Gastroesophageal sphincter (tissue), 4 donors: ENCODE data around the gene KIZ. TPM values are rescaled to one million over a fixed set of nuclear protein-coding genes. Genes with fewer than 3 reads are reported as not detected.

ENCODE experiments used
- ATAC-seq: fragments of 150-250 bp; one replicate; pipeline ENCODE4 v1.9.1; 2016; ENCODE audit warnings: mild to moderate bottlenecking, moderate library complexity
- H3K27ac ChIP-seq, 4 donors: fragments of 200-600 bp; sonication (generic) in 3 of 4; 1 replicate in 3 of 4; 2 replicates in 1 of 4; pipeline ENCODE4 v1.5.1; 2016 to 2019
- H3K27me3 ChIP-seq: fragments of 200-600 bp; sonication (generic); one replicate; pipeline ENCODE4 v1.5.1; 2019
- H3K36me3 ChIP-seq, 2 donors: fragments of 200-600 bp; sonication (generic); one replicate each; pipeline ENCODE4 v1.5.1; 2019; ENCODE audit warnings: control low read depth in 1 of 2
- H3K4me1 ChIP-seq, 3 donors: fragments of 200-600 bp; sonication (generic); 1 replicate in 2 of 3; 2 replicates in 1 of 3; pipeline ENCODE4 v1.5.1; 2016 to 2019; ENCODE audit warnings: control low read depth in 2 of 3
- H3K4me3 ChIP-seq, 2 donors: fragments of 200-600 bp; sonication (generic); one replicate each; pipeline ENCODE4 v1.5.1; 2019; ENCODE audit warnings: mild to moderate bottlenecking in 1 of 2, moderate library complexity in 1 of 2
- H3K9me3 ChIP-seq, 3 donors: fragments of 200-600 bp; sonication (generic); one replicate each; pipeline ENCODE4 v1.5.1; 2017 to 2019; ENCODE audit warnings: control low read depth in 2 of 3
- CTCF ChIP-seq, 4 experiments: fragments of 200-600 bp in 2 of 4; fragments of 450-650 bp in 2 of 4; sonication (generic) in 1 of 4; IDR thresholded peaks; one replicate each; pipeline ENCODE4 v1.5.1; 2017 to 2019; ENCODE audit warnings: antibody characterized with exemption in 4 of 4, mild to moderate bottlenecking in 2 of 4, moderate library complexity in 2 of 4
- EP300 ChIP-seq: sonication (generic); formaldehyde crosslinking; IDR thresholded peaks from one replicate; pipeline ENCODE4 v1.6.1; 2017; ENCODE audit warnings: antibody characterized with exemption, mild to moderate bottlenecking
- POLR2A ChIP-seq, 2 donors: fragments of 450-650 bp; IDR thresholded peaks; one replicate each; pipeline ENCODE4 v1.6.1; 2017; ENCODE audit warnings: antibody characterized with exemption in 2 of 2, mild to moderate bottlenecking in 2 of 2, moderate library complexity in 1 of 2
- POLR2AphosphoS5 ChIP-seq: sonication (generic); formaldehyde crosslinking; IDR thresholded peaks from one replicate; pipeline ENCODE4 v1.6.1; 2017; ENCODE audit warnings: antibody characterized with exemption
- WGBS, 2 donors: methylation state at CpG; one replicate each; pipeline ENCODE4 v1.1.5; 2018; ENCODE audit warnings: low coverage in 1 of 2; 5-methylcytosine and 5-hydroxymethylcytosine counted together
- total RNA-seq, 4 donors: library from RNA; depleted of rRNA; stranded (reverse); fragments of >200 nt; gene quantifications; one replicate each; pipeline ENCODE4 v1.1.0, GENCODE V29; 2016

KIZ gene
- total RNA-seq, 4 donors from 2014 or later = 19.9 to 31.0 (median 30.6) TPM

GRCh38 chr20:21143194-21143890 is 17.5 kb downstream of the KIZ start:
- Histone ChIP-seq H3K4me1 (no peaks in the 10 kb centered on the region), H3K9me3 (no peaks in the 10 kb centered on the region), H3K27ac (no peak overlapping the region), H3K36me3 (peaks cover 0 to 36% of the 10 kb centered on the region in 2 donors), H3K4me3 (no peak overlapping the region), H3K27me3 (no peaks in the 10 kb centered on the region)
- ATAC-seq = no peak
- no peak for TF ChIP-seq POLR2A (IDR thresholded peaks at IDR 0.05)
- no peak for TF ChIP-seq EP300
- no peak for TF ChIP-seq CTCF (IDR thresholded peaks at IDR 0.05)
- TF ChIP-seq POLR2AphosphoS5 = no peak
- 56 to 73% methylated on average over 7 of the region's 7 CpGs for WGBS, 2 donors

GRCh38 chr20:21145424-21145823 is 19.5 kb downstream of the KIZ start:
- Histone ChIP-seq H3K27me3 (no peaks in the 10 kb centered on the region), H3K9me3 (no peaks in the 10 kb centered on the region), H3K4me3 (no peak overlapping the region), H3K4me1 (no peaks in the 10 kb centered on the region), H3K27ac (no peak overlapping the region), H3K36me3 (peaks cover 0 to 45% of the 10 kb centered on the region in 2 donors)
- no peak for TF ChIP-seq EP300
- no peak for TF ChIP-seq POLR2AphosphoS5
- TF ChIP-seq CTCF (IDR thresholded peaks at IDR 0.05) = no peak
- TF ChIP-seq POLR2A (IDR thresholded peaks at IDR 0.05) = no peak
- WGBS, 2 donors = 51 to 86% methylated on average over 2 to 3 of the region's 3 CpGs
- ATAC-seq = no peak

- TF ChIP-seq POLR2AphosphoS5 = no peak
- no peak for TF ChIP-seq POLR2A (IDR thresholded peaks at IDR 0.05)
- TF ChIP-seq EP300 = no peak
- no peak for TF ChIP-seq CTCF (IDR thresholded peaks at IDR 0.05)
- WGBS, 2 donors = 91 to 92% methylated on average over 4 of the region's 4 CpGs
- Histone ChIP-seq H3K4me3 (no peak overlapping the region), H3K4me1 (no peaks in the 10 kb centered on the region), H3K9me3 (no peaks in the 10 kb centered on the region), H3K27me3 (no peaks in the 10 kb centered on the region), H3K36me3 (peaks cover 0 to 45% of the 10 kb centered on the region in 2 donors), H3K27ac (no peak overlapping the region)
- ATAC-seq = no peak
These were observed 20.3 kb downstream of the KIZ start for GRCh38 chr20:21146215-21146614.

- no peaks in the 10 kb centered on the region for H3K9me3 ChIP-seq
- ATAC-seq = no peak
- no peak overlapping the region for H3K27ac ChIP-seq
- TF ChIP-seq POLR2AphosphoS5 (no peak), EP300 (no peak), POLR2A (IDR thresholded peaks at IDR 0.05) (no peak), CTCF (IDR thresholded peaks at IDR 0.05) (no peak)
- H3K27me3 ChIP-seq = no peaks in the 10 kb centered on the region
- 63% methylated on average over 1 of the region's 1 CpG; no CpG with 5 or more reads in 1 of the 2 donors for WGBS, 2 donors
- H3K4me1 ChIP-seq = no peaks in the 10 kb centered on the region
- H3K4me3 ChIP-seq = no peak overlapping the region
- H3K36me3 ChIP-seq = peaks cover 0 to 34% of the 10 kb centered on the region in 2 donors
These were observed 21.7 kb downstream of the KIZ start for GRCh38 chr20:21147593-21147992.

GRCh38 chr20:21149344-21149743 is 23.5 kb downstream of the KIZ start:
- Histone ChIP-seq H3K4me3 (no peak overlapping the region), H3K27me3 (no peaks in the 10 kb centered on the region), H3K36me3 (peaks cover 0 to 34% of the 10 kb centered on the region in 2 donors), H3K4me1 (no peaks in the 10 kb centered on the region), H3K27ac (no peak overlapping the region), H3K9me3 (no peaks in the 10 kb centered on the region)
- WGBS, 2 donors = 78 to 81% methylated on average over 8 to 9 of the region's 9 CpGs
- TF ChIP-seq POLR2AphosphoS5 (no peak), EP300 (no peak), CTCF (IDR thresholded peaks at IDR 0.05) (no peak), POLR2A (IDR thresholded peaks at IDR 0.05) (no peak)
- no peak for ATAC-seq
